IPS DF 4.7 (cell line): ENCODE results near the gene KIF21A.

ENCODE experiments used
- DNase-seq: peaks from one replicate; pipeline ENCODE4 v3.0.0-alpha.2; 2013; ENCODE audit warnings: low spot score; ENCODE audit errors: extremely low read depth

Gene KIF21A

GRCh38 chr12:39287817-39288216 lies 155.1 kb downstream of the KIF21A start:
- DNase-seq: no peak

- no peak for DNase-seq
Observed at GRCh38 chr12:39287409-39287808, 155.5 kb downstream of the KIF21A start.

- DNase-seq: no peak
Observed at GRCh38 chr12:39278426-39278825, 164.5 kb downstream of the KIF21A start.

DNA sequence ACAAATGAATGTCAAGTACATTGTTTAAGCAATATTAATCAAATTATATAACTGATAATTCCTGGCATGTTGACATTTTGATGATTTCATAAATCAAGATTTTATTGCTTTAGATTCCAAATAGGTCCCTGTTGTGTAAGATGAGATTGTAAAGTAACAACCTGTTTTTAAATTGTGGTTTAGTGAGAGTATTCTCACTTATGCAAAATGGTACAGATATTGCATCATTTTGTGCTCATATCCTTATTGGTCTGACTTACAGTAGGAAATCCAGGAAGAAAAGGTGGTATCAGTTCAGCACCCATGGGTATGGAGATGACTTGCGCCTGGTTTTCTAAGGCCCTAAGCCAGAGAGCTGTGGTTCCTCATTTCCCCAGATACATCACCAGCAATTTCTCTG lies 165.5 kb downstream of the KIF21A start:
- no peak for DNase-seq

GRCh38 chr12:39275846-39276245 lies 167.1 kb downstream of the KIF21A start:
- DNase-seq: no peak

DNA sequence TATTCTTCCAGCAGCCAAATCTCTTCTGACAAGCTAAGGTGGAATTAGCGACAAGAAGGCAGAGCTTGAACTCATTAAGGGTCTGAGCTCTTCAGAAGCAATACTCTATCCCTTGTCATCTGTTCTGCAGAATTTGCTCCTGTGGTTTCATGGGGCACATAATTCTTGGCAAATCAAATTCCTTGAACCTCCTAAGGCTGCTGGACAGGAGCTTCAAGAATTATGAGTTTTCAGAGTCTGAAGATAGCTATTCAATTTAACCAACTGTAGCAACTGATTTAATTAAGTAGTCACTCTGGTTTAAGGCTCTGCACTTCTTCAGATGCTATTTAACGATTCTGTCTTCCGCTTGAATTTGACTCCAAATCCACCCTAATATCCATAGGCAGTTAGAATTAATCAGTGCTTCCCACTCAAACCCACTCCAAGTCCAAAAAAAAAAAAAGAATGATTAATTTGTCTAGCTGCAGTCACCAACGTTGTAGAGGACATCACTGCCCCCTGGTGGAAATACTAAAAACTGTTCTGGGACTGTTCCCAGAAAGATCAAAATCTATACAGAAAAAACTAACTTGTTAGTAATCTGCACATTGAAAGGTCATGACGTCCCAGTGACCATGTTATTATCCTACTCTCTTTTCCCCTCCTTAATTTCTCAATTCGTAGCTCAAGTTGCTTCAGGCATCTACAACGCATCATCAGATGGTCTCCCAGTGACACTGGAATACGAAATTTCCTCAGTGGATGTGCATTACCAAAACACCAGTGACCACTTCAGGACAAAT lies 169.9 kb downstream of the KIF21A start:
- DNase-seq: peak; percentile 28

- no peak for DNase-seq
Observed at GRCh38 chr12:39269492-39269891, 173.4 kb downstream of the KIF21A start.

DNA sequence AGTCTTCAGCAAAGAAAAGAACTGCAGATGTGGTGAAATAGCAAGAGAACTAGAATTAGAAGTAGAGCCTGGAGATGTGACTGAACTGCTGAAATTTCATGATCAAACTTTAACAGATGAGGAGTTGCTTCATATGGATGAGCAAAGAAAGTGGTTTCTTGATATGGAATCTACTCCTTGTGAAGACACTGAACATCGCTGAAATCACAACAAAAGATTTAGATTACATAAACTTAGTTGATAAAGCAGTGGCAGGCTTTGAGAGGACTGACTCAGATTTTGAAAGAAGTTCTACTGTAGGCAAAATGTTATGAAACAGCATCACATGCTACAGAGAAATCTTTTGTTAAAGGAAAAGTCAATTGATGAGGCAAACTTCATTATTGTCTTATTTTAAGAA lies 175.0 kb downstream of the KIF21A start:
- no peak for DNase-seq

DNA sequence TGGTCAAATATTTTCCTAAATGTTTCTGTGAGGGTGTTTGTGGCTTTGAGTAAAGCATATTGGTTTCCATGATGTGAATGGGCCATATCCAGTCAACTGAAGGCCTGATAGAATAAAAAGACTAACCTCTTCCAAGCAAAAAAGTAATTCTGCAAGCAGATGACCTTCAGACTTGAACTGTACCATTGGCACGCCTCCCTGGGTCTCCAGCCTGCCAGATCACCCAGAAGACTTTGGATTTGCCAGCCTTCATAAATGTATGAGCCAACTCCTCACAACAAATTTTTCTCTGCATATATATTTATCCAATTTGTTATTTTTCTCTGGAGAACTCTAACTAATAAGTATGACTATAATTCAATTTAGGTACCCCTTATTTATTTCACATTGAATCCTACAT lies 190.3 kb downstream of the KIF21A start:
- no peak for DNase-seq
